DMS79 (cell line): ENCODE measurements around the gene AIG1.
"Not testable (repeated sequence)": the region's sequence is repeated elsewhere in the genome, so short reads cannot be mapped to it uniquely, and the experiment has no call there.

ENCODE experiments used
- DNase-seq: peaks from one replicate; lab custom pipeline; 2025; lab: John Stamatoyannopoulos, UW

Gene AIG1

GRCh38 chr6:143166247-143166695 is 105.6 kb downstream of the AIG1 start:
- DNase-seq, result no peak

DNA sequence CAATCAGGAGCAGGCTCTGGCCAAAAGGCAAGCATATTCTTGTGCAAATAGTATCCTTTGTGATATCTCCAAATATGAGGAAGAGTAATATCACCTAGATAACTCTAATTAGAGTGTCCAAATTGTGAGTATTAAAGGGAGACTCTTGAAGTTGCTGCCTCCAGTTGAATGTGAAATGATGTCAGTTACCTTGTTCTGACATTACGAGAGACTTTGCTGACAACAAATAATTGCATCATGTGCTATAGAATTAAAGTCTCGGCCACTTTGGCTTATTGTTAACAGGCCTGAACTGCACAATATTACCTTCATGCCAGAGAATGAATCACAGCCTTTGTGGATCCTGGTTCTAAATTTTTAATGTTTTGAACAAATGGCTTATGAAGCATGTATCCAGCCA is 106.5 kb downstream of the AIG1 start:
- DNase-seq, result no peak

- DNase-seq, result not testable (repeated sequence)
Observed at GRCh38 chr6:143168396-143168816, 107.7 kb downstream of the AIG1 start.

- no peak for DNase-seq
Observed at GRCh38 chr6:143169440-143169839, 108.8 kb downstream of the AIG1 start.

- DNase-seq, result no peak
Observed at GRCh38 chr6:143174516-143174915, 113.8 kb downstream of the AIG1 start.

- DNase-seq, result no peak
Observed at GRCh38 chr6:143174951-143175350, 114.3 kb downstream of the AIG1 start.

DNA sequence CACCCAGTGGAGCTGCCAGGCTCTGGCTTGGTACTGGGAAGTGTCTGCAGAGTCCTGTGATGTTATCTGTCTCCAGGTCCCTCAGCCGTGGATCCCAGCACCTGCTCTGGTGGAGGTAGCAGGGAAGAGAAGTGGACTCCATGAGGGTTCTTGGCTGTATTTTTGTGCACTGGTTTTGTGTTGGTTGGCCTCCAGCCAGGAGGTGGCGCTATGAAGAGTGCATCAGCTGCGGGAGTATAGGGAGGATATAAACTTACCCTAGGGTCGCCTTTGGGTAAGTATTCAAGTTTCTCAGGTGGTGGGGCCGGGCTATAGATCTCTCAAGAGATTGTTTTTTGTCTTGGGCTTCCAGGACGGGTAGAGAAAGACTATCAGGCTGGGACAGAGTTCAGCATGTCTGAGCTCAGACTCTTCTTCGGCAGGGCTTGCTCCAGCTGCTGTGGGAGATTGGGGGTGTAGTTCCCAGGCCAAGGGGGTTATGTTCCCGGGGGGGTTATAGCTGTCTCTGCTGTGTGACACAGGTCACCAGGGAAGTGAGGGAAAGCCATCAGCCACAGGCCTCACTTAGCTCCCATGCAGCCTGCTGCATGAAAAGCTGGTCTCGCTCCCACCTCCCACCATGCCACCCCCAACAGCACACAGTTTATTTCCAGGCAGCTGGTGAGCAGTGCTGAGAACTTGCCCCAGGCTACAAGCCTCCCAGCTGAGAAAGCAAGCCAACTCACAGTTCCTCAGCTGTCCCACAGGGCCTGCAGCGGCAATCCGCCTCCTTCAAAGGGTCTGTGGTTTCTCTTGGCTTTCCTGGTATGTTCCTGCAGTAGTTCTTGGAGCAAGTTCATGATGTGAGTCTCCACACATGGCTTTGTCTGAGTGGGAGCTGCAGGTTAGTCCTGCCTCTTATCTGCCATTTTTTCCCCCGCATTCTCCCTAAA is 115.7 kb downstream of the AIG1 start:
- DNase-seq, result no peak

DNA sequence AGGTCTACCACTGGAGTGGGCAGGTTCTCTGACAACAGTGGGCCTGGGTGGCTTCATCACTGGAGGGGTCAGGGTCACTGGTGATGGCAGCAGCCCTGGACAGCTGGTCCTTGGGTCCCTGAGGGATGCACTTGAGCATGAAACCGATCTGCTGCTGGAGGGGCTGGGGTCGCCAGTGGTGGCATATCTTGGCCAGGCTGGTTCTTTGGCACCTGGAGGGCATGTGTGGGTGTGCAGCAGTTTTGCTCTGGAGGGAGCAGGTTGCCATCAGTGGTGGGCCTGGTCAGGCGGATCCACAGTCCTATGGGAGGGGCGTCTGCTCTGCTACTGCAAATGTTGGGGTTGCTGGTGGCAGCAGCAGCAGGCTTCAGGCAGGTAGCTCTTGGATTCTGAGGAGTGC is 117.0 kb downstream of the AIG1 start:
- no peak for DNase-seq

GRCh38 chr6:143179096-143179495 is 118.4 kb downstream of the AIG1 start:
- DNase-seq, result no peak

DNA sequence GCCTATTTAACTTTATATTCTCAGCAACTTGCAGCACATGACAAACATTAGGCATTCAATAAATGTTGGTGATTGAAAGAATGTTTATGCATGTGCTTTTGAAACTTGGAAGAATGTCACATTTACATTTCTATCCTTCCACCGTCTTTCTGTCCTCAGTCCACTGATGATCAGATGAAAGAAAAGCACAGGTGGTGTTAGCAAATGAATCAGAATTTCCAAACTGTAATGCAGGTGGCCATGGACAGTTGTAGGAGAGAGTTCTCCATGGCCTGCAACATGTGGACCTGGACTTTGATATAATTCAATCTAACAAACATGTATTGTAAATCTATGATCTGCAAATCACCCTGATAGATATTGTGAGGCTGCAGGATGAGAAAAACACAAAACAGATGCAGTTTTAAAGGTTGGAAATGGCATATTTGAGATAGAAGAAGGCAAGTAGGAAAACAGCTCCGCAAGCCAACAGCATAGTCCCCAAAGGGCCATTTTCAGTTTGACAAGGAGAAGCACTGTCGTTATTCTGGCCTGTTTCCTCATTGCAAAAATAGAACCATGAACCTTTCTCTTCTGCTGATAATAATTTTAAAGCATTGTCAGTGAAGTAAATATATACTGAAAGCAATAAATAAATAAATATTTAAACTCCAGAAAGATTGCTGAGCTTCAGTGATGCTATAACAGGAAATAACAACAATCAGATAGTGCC is 119.4 kb downstream of the AIG1 start:
- no peak for DNase-seq

DNA sequence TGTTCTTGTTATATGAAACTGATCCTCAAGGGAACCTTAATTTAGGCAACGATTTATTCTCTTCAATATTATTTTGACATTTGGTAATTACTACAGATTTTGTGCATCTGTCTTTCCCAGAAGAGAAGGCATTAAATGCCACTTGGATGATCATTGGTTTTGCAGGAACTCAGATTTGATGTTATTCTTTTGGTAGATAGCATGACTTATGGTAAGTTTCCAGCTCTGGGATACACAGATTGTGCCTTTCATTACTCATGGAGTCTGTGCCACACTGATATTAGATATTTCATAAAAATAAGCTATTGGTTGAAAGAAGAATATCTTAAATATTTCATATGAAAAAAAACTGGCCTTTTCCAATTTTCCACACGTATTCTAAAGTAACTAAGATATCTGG is 120.1 kb downstream of the AIG1 start:
- DNase-seq, result no peak

- peak; percentile 1 for DNase-seq
Observed at GRCh38 chr6:143183666-143184065, 123.0 kb downstream of the AIG1 start.

DNA sequence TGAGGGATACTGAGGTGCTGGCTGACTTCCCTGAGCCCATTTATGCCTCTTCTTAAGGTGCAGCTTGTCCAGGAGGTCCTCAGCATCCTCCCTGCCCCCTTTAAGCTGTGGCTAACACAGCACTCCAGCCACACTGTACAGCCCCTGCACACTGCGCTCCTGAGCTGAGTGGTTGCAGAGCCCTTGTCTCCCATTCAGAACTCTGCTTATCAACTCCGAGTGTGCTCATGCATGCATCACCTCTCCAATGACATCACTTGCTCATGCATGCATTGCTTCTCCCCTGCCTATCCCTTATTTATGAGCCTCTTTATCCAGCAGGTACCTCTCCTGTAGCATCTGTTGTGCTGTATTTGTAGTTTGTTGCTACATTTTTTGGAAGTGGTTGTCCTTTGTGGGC is 124.6 kb downstream of the AIG1 start:
- peak; percentile 55 for DNase-seq

DNA sequence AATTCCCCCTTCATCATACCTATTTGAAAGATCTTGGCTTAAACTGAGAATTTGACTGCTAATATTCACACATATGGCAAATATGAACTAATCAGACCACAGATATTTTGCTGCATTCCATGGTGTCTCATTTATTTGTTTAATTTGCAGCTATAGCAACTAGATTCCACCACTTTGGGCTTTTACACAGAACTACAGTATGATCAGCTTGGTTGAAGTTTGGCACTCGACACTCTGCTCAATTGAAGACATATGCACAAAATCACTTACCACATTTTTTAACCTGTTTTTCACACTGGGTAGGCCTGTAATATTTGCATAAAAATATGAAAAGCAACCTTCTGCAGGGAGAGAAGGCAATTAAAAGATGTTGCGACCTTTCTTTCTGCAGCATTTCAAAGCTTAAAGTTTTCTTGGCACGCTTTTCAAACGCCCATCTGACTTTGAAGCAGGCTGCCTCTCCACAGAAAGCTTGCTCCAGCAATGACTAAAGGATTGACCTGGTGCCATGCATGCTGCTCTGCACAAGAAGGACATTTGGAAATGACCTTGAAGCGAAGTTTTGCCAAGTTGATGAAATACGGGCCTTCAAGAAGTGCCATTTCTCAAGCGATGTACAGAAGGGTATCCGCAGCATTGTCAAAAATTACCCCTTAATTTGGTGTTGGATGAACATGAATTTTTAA is 126.7 kb downstream of the AIG1 start:
- no peak for DNase-seq

DNA sequence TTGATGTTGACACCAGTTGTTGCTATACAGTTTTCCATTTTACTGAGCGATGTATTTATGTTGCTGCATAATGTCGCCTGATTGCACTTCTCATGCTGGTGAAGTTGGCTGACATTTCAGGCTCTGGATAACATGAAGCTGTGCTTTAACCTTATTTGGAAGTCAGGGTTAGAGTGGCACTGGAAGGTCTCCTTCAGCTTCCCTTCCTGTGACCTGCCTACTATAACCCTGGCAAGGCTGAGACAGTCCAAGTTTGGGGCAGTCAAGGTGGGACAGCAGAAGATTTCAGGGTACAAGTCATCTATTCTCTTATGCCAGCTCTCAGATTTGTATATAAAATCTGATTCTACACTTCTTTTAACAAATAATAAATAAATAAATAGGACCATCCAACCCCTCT is 127.6 kb downstream of the AIG1 start:
- DNase-seq, result no peak

DNA sequence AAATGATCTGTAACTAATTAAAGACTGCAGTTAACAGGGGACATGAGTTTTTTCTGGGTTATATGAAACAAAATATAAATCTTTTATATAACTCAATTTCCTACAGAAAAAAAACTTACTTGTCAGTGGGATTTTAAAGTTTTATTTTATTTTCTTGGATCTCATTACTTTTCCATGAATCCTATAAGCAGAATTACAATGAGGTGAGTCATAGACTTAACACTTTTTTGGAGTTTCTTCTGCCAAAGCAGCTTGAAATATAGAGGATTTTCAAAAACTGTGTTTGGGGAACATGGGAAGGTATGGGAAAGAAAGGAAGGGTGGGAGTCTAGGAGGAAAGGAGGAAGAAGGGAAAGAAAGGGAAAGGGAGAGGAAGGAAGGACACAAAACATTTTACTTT is 130.7 kb downstream of the AIG1 start:
- DNase-seq, result no peak

DNA sequence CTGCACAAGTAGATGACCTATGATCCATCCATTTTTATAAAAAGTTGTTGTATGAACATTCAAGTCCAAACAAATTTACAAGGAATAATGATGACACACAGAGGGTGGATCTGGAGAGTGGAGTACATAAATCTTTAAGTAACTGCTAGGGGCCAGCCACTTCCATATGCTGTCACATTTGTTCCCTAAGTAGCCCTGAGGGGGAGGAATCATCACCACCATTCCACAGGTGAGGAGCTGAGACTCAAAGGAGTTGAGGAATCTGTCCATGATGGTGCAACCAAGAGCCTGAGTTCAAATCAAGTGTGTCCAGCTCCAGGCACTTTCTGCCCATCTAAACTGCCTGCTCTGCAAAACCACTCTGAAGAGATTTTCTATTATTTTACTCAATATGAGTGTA is 132.1 kb downstream of the AIG1 start:
- DNase-seq, result no peak

GRCh38 chr6:143193571-143194094 is 132.9 kb downstream of the AIG1 start:
- DNase-seq, result no peak

DNA sequence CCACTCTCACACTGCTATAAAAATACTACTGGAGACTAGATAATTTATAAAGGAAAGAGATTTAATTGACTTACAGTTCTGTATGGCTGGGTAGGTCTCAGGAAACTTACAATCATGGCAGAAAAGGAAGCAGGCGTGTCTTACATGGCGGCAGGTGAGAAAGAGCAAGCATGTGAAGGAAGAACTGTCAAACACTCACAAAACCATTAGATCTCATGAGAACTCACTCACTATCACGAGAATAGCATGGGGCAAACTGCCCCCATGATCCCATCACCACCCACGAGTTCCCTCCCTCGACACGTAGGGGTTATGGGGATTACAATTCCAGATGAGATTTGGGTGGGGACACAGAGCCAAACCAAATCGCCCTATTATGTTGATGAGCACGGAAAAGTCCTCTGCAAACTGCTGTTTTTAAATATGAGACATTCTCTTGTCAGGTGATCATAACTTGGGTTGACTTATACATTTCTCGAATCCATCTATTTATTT is 133.5 kb downstream of the AIG1 start:
- no peak for DNase-seq

DNA sequence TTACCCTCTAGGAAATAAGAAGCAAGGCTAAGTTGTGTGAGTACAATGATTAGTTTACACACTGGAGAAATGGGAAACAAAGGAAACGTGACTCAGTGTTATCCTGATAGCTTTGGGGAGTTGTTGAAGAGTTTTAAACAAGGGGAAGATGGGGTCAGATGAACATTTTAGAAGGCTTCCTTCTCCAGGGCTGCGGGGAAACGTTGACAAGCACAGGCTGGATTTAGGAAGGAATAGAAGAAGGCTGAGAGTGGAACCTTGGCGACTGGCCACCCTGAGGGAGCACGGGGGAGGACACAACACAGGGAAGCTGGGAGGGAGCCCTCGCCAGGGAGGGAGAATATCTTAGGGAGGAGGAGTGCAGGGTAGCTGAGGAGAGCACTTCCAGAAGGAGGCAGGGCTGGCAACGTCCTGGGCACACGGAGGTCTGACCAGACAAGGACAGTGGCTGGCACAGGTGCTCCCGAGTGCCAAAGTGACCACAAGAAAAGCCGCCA is 134.7 kb downstream of the AIG1 start:
- no peak for DNase-seq

DNA sequence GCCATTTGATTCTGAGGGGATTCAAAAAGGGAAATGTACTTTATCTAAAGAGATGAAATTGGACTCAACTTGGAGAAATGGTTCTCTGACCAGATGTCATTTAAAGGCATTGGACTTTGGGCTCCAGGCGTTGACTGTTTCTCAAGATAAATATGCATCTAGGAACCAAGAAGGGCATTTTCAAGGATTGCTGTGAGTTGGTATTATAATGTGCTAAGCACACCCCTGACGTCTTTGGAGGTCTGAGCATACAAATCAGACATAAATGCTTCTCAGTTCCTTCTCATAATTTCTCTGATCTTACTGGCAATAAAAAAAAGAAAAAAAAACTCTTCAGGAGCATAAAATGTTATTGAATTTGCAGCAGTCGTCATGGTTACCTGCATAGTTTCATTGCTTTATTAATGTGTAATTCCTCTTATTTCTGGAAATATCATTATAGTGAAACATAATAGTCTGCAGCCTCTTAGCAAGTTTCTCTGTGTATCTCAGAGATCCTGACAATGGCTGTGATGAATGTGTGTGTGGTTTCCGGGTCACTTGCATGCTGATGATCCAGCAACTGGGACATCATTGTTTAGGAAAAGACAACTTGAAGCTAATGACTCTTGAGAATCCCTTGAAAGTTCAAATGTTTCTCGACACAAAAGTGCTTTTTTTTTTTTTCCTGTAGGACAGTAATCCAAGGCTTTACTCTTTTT is 136.0 kb downstream of the AIG1 start:
- peak; percentile 43 for DNase-seq
